ENCODE data around the gene SLC35F1.

DNA sequence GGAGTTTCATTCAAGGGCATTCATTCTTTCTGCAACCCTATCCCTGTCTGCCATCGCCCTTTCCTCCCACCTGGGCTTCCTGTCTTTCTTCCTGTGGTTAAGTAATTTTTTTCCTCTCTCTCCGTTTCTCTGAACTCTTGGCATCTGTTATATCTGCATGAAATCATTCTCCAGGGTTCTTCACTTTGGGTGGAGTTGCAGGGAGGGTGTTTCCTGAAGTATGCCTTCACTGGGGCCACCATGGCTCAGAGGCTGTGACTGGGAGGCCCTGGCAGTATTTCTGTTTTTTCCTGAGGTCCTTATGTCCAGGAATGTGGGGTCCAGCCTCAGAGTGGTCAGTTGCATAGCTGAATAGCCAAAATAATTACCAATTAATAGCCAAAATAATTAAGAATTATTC, 137.2 kb downstream of the SLC35F1 start:
- TF ChIP-seq, protein P1, sequence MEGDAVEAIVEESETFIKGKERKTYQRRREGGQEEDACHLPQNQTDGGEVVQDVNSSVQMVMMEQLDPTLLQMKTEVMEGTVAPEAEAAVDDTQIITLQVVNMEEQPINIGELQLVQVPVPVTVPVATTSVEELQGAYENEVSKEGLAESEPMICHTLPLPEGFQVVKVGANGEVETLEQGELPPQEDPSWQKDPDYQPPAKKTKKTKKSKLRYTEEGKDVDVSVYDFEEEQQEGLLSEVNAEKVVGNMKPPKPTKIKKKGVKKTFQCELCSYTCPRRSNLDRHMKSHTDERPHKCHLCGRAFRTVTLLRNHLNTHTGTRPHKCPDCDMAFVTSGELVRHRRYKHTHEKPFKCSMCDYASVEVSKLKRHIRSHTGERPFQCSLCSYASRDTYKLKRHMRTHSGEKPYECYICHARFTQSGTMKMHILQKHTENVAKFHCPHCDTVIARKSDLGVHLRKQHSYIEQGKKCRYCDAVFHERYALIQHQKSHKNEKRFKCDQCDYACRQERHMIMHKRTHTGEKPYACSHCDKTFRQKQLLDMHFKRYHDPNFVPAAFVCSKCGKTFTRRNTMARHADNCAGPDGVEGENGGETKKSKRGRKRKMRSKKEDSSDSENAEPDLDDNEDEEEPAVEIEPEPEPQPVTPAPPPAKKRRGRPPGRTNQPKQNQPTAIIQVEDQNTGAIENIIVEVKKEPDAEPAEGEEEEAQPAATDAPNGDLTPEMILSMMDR (conservative IDR thresholded peaks at IDR 0.05) = no peak
- TF ChIP-seq ZFX (IDR thresholded peaks at IDR 0.05) = no peak
